ENCODE results near the gene MYO9A. TPM values are rescaled to one million over a fixed set of nuclear protein-coding genes. Genes with fewer than 3 reads are reported as not detected.
"Not testable (repeated sequence)": the region's sequence is repeated elsewhere in the genome, so short reads cannot be mapped to it uniquely, and the experiment has no call there.

The MYO9A gene
- total RNA-seq, 2 donors from 2014 or later = 34.9 to 36.4 TPM

DNA sequence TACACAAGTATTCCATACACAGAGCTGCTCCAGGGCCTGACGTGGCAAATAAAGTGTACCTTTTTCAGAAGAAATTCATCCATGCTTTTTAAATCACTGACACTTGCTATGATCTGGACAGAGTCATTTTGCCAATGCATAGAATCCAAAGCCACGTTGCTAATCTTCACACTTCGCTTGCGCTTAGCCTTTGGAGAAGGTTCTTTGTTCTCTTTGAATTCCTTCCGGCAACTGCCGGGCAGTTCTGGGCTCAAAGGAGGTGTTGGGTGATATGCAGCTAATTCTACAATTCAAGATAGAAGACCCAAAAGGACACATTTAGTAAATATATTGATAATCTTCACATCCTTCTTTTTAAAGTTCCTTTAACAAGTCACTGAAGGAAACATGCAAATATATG is 237.7 kb downstream of the MYO9A start:
- DNase-seq = peak; percentile 50
- Histone ChIP-seq H3K4me3 (ENCODE audit: low read length) (no peak overlapping the region), H3K9me3 (ENCODE audit: control insufficient read depth, low read length) (no peaks in the 10 kb centered on the region), H3K36me3 (ENCODE audit: control insufficient read depth, insufficient read depth, low read length) (peaks cover 31% of the 10 kb centered on the region), H3K9ac (ENCODE audit: extremely low read depth, low read length, poor library complexity, severe bottlenecking) (no peak overlapping the region), H3K27me3 (ENCODE audit: control insufficient read depth, insufficient read depth, low read length, poor library complexity, severe bottlenecking) (no peaks in the 10 kb centered on the region), H3K4me1 (ENCODE audit: control insufficient read depth, insufficient read depth, low read length) (peaks cover 5% of the 10 kb centered on the region), H3K27ac (ENCODE audit: low read depth, low read length) (no peak overlapping the region)
- 85 to 100% methylated on average over 1 to 5 of the region's 6 CpGs for WGBS, 2 experiments (ENCODE audit: insufficient coverage in 1 of 2, insufficient read length in 1 of 2)
- H3K4me1 Mint-ChIP-seq = peaks cover 13% of the 10 kb centered on the region
- H3K27ac Mint-ChIP-seq = peak overlapping the region; percentile 6
- no peaks in the 10 kb centered on the region for H3K27me3 Mint-ChIP-seq (ENCODE audit: insufficient read depth)
- no peaks in the 10 kb centered on the region for H3K9me3 Mint-ChIP-seq
- TF ChIP-seq, protein P1, sequence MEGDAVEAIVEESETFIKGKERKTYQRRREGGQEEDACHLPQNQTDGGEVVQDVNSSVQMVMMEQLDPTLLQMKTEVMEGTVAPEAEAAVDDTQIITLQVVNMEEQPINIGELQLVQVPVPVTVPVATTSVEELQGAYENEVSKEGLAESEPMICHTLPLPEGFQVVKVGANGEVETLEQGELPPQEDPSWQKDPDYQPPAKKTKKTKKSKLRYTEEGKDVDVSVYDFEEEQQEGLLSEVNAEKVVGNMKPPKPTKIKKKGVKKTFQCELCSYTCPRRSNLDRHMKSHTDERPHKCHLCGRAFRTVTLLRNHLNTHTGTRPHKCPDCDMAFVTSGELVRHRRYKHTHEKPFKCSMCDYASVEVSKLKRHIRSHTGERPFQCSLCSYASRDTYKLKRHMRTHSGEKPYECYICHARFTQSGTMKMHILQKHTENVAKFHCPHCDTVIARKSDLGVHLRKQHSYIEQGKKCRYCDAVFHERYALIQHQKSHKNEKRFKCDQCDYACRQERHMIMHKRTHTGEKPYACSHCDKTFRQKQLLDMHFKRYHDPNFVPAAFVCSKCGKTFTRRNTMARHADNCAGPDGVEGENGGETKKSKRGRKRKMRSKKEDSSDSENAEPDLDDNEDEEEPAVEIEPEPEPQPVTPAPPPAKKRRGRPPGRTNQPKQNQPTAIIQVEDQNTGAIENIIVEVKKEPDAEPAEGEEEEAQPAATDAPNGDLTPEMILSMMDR (conservative IDR thresholded peaks at IDR 0.05) = no peak
- peaks cover 27% of the 10 kb centered on the region for H3K36me3 Mint-ChIP-seq (ENCODE audit: low read depth)
- no peak overlapping the region for H3K4me3 Mint-ChIP-seq

DNA sequence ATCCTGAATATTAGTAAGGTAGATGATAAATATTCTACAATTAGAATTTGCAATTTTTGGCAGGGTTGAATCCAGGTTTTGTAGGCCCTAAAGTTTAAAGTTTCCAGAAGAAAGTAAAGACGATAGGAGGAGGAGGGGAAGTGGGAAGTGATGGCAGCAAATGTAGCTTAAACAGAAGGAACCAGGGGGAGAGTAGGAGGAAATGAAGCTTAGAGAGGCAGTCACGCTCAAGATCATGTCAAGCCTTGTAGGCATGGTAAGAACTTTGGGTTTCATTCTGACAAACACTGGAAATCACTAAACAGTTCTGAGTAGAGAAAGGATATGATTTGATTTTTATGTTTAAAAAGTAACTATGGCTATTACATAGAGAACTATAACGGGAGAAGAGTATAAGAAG is 243.7 kb downstream of the MYO9A start:
- peaks cover 27% of the 10 kb centered on the region for H3K36me3 Mint-ChIP-seq (ENCODE audit: low read depth)
- Histone ChIP-seq H3K36me3 (ENCODE audit: control insufficient read depth, insufficient read depth, low read length) (peaks cover 23% of the 10 kb centered on the region), H3K9ac (ENCODE audit: extremely low read depth, low read length, poor library complexity, severe bottlenecking) (no peak overlapping the region), H3K4me3 (ENCODE audit: low read length) (no peak overlapping the region), H3K27ac (ENCODE audit: low read depth, low read length) (no peak overlapping the region), H3K9me3 (ENCODE audit: control insufficient read depth, low read length) (no peaks in the 10 kb centered on the region), H3K27me3 (ENCODE audit: control insufficient read depth, insufficient read depth, low read length, poor library complexity, severe bottlenecking) (no peaks in the 10 kb centered on the region), H3K4me1 (ENCODE audit: control insufficient read depth, insufficient read depth, low read length) (no peaks in the 10 kb centered on the region)
- no peaks in the 10 kb centered on the region for H3K9me3 Mint-ChIP-seq
- H3K27ac Mint-ChIP-seq = no peak overlapping the region
- H3K4me1 Mint-ChIP-seq = peaks cover 3% of the 10 kb centered on the region
- 93 to 100% methylated on average over 2 to 3 of the region's 3 CpGs for WGBS, 2 experiments (ENCODE audit: insufficient coverage in 1 of 2, insufficient read length in 1 of 2)
- H3K27me3 Mint-ChIP-seq (ENCODE audit: insufficient read depth) = peaks cover 8% of the 10 kb centered on the region
- TF ChIP-seq, protein P1 (conservative IDR thresholded peaks at IDR 0.05) = no peak
- no peak overlapping the region for H3K4me3 Mint-ChIP-seq
- no peak for DNase-seq

DNA sequence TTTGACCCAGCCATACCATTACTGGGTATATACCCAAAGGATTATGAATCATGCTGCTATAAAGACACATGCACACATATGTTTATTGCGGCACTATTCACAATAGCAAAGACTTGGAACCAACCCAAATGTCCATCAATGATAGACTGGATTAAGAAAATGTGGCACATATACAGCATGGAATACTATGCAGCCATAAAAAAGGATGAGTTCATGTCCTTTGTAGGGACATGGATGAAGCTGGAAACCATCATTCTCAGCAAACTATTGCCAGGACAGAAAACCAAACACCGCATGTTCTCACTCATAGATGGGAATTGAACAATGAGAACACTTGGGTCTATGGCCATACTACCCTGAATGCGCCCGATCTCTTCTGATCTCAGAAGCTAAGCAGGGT is 259.7 kb downstream of the MYO9A start:
- H3K27ac Mint-ChIP-seq; H3K27me3 Mint-ChIP-seq (ENCODE audit: insufficient read depth); DNase-seq; H3K4me3 ChIP-seq (ENCODE audit: low read length); H3K4me1 ChIP-seq (ENCODE audit: control insufficient read depth, insufficient read depth, low read length); H3K9me3 ChIP-seq (ENCODE audit: control insufficient read depth, low read length); H3K27ac ChIP-seq (ENCODE audit: low read depth, low read length); H3K4me1 Mint-ChIP-seq; H3K4me3 Mint-ChIP-seq; H3K27me3 ChIP-seq (ENCODE audit: control insufficient read depth, insufficient read depth, low read length, poor library complexity, severe bottlenecking); H3K9ac ChIP-seq (ENCODE audit: extremely low read depth, low read length, poor library complexity, severe bottlenecking); H3K9me3 Mint-ChIP-seq: not testable (repeated sequence)
- 91 to 95% methylated on average over 3 of the region's 4 CpGs for WGBS, 2 experiments (ENCODE audit: insufficient coverage in 1 of 2, insufficient read length in 1 of 2)
- H3K36me3 ChIP-seq (ENCODE audit: control insufficient read depth, insufficient read depth, low read length) = peaks cover 32% of the 10 kb centered on the region
- peaks cover 12% of the 10 kb centered on the region for H3K36me3 Mint-ChIP-seq (ENCODE audit: low read depth)

DNA sequence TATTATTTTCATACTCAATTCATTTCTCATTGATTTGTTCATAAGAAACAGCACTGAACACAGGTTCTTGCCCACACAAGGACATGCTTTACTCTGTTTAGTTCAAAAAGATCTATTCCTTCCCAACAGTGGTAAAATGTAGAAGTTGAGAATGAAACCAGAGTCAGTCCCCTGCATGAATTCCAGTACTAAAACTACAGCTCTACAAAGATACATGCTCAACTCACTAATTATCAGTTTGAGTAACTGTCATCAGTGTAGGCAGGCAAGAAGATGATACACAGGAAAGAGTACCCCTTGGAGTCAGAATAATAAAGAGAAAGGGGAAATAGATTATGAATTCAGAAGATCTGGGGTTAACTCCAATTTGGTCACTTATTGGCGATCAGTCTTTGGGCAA is 264.4 kb downstream of the MYO9A start:
- Histone ChIP-seq H3K27ac (ENCODE audit: low read depth, low read length) (no peak overlapping the region), H3K36me3 (ENCODE audit: control insufficient read depth, insufficient read depth, low read length) (peaks cover 49% of the 10 kb centered on the region), H3K4me1 (ENCODE audit: control insufficient read depth, insufficient read depth, low read length) (no peaks in the 10 kb centered on the region), H3K4me3 (ENCODE audit: low read length) (no peak overlapping the region), H3K27me3 (ENCODE audit: control insufficient read depth, insufficient read depth, low read length, poor library complexity, severe bottlenecking) (no peaks in the 10 kb centered on the region), H3K9ac (ENCODE audit: extremely low read depth, low read length, poor library complexity, severe bottlenecking) (no peak overlapping the region), H3K9me3 (ENCODE audit: control insufficient read depth, low read length) (peaks cover 4% of the 10 kb centered on the region)
- peaks cover 2% of the 10 kb centered on the region for H3K9me3 Mint-ChIP-seq
- no peak for DNase-seq
- H3K4me1 Mint-ChIP-seq = peaks cover 2% of the 10 kb centered on the region
- H3K27ac Mint-ChIP-seq = no peak overlapping the region
- WGBS, 2 experiments (ENCODE audit: insufficient coverage in 1 of 2, insufficient read length in 1 of 2) = 87% methylated on average over 1 of the region's 1 CpG; no CpG with 5 or more reads in 1 of the 2 experiments
- H3K4me3 Mint-ChIP-seq = no peak overlapping the region
- peaks cover 20% of the 10 kb centered on the region for H3K36me3 Mint-ChIP-seq (ENCODE audit: low read depth)
- TF ChIP-seq, protein P1 (conservative IDR thresholded peaks at IDR 0.05) = no peak
- no peaks in the 10 kb centered on the region for H3K27me3 Mint-ChIP-seq (ENCODE audit: insufficient read depth)

All from endodermal cell (in vitro differentiated cells).